Uterus (tissue), 2 donors: ENCODE results near the gene ABCB8.

Source experiments
- CTCF ChIP-seq, 4 experiments: fragments of 200-600 bp in 2 of 4; fragments of 450-650 bp in 2 of 4; sonication (generic) in 2 of 4; IDR thresholded peaks; one replicate each; pipeline ENCODE4 v1.5.1; 2016 to 2019; ENCODE audit warnings: antibody characterized with exemption in 4 of 4, mild to moderate bottlenecking in 2 of 4, moderate library complexity in 1 of 4
- POLR2A ChIP-seq, 2 donors: fragments of 450-650 bp; IDR thresholded peaks; one replicate each; pipeline ENCODE4 v1.6.1; 2016; ENCODE audit warnings: antibody characterized with exemption in 2 of 2, mild to moderate bottlenecking in 1 of 2, moderate library complexity in 1 of 2

- no peak for TF ChIP-seq CTCF (IDR thresholded peaks at IDR 0.05)
- TF ChIP-seq POLR2A (IDR thresholded peaks at IDR 0.05) = no peak
Observed at GRCh38 chr7:151088019-151088855, 60.0 kb downstream of the ABCB8 start.
